T-helper 1 cell treated with Interleukin-12 subunit alpha and Interleukin-12 subunit beta and Interleukin-4 antibody, amounts not matched to agents 30 ng/mL and 1 ng/mL, for 36 hours (primary cell): ENCODE measurements around the gene ALKBH4. TPM values are rescaled to one million over a fixed set of nuclear protein-coding genes. Genes with fewer than 3 reads are reported as not detected.

ENCODE experiments used
- total RNA-seq: library from RNA; stranded (reverse); gene quantifications from 2 replicates; pipeline ENCODE4 v1.2.3, GENCODE V29; 2022

The ALKBH4 gene
- total RNA-seq, 1 donor from 2014 or later: 11.4 TPM

Other genes starting within 250 kb of the ALKBH4 start
- gene SH2B2, start 178.0 kb downstream of the ALKBH4 start, total RNA-seq: 1.3 TPM in 2 replicates
- not detected in 2 replicates for gene SPDYE6, start 108.4 kb downstream of the ALKBH4 start, total RNA-seq
- gene PRKRIP1, start 68.5 kb downstream of the ALKBH4 start, total RNA-seq: 27.1 and 27.4 TPM in 2 replicates
- gene ORAI2, start 31.3 kb downstream of the ALKBH4 start, total RNA-seq: 82.5 and 84.9 TPM in 2 replicates
- gene LRWD1, start 121 bp upstream of the ALKBH4 start, total RNA-seq: 27.3 and 30.7 TPM in 2 replicates
- gene POLR2J, start 14.1 kb upstream of the ALKBH4 start, total RNA-seq: 46.6 and 47.9 TPM in 2 replicates
- gene RASA4B, start 52.9 kb upstream of the ALKBH4 start, total RNA-seq: 11.3 and 16.1 TPM in 2 replicates
- 25.7 and 29.3 TPM in 2 replicates for gene UPK3BL2, start 78.8 kb upstream of the ALKBH4 start, total RNA-seq
- gene SPDYE2, start 86.4 kb upstream of the ALKBH4 start, total RNA-seq: 0.12 TPM in 1 of 2 replicates, not detected in the other
- gene POLR2J3, start 107.7 kb upstream of the ALKBH4 start, total RNA-seq: 63.1 and 67.8 TPM in 2 replicates
- 35.6 and 35.7 TPM in 2 replicates for gene RASA4, start 151.9 kb upstream of the ALKBH4 start, total RNA-seq
- gene UPK3BL1, start 177.9 kb upstream of the ALKBH4 start, total RNA-seq: 16.0 and 19.1 TPM in 2 replicates
- not detected in 2 replicates for gene SPDYE2B, start 185.5 kb upstream of the ALKBH4 start, total RNA-seq
- 20.3 and 20.4 TPM in 2 replicates for gene POLR2J2, start 206.8 kb upstream of the ALKBH4 start, total RNA-seq